Tongue (tissue), 2 donors: ENCODE results near the gene MESD. TPM values are rescaled to one million over a fixed set of nuclear protein-coding genes. Genes with fewer than 3 reads are reported as not detected.

Experiments
- DNase-seq: peaks from one replicate; pipeline ENCODE4 v3.0.0-alpha.2; 2015
- total RNA-seq: library from RNA; depleted of rRNA; stranded (reverse); fragments of >200 nt; gene quantifications from one replicate; pipeline ENCODE4 v1.2.3, GENCODE V29; 2014

MESD gene
- total RNA-seq, 1 donor from 2014 or later: 16.9 TPM

GRCh38 chr15:80936288-80937078 lies 53.1 kb downstream of the MESD start:
- DNase-seq: peak; percentile 57

- DNase-seq: no peak
Measured at GRCh38 chr15:80934761-80935221, 54.8 kb downstream of the MESD start.

- peak; percentile 79 for DNase-seq
Measured at GRCh38 chr15:80932989-80933388, 56.6 kb downstream of the MESD start.

- peak; percentile 32 for DNase-seq
Measured at GRCh38 chr15:80932513-80932815, 57.2 kb downstream of the MESD start.

- DNase-seq: no peak
Measured at GRCh38 chr15:80931721-80932512, 57.7 kb downstream of the MESD start.

- no peak for DNase-seq
Measured at GRCh38 chr15:80931191-80931590, 58.4 kb downstream of the MESD start.

- DNase-seq: no peak
Measured at GRCh38 chr15:80929689-80930088, 59.9 kb downstream of the MESD start.

- DNase-seq: no peak
Measured at GRCh38 chr15:80929225-80929624, 60.4 kb downstream of the MESD start.

GRCh38 chr15:80926126-80926525 lies 63.5 kb downstream of the MESD start:
- no peak for DNase-seq

- no peak for DNase-seq
Measured at GRCh38 chr15:80925597-80926059, 64.0 kb downstream of the MESD start.

GRCh38 chr15:80924278-80924677 lies 65.3 kb downstream of the MESD start:
- DNase-seq: no peak

- no peak for DNase-seq
Measured at GRCh38 chr15:80923668-80924067, 66.0 kb downstream of the MESD start.

- DNase-seq: peak; percentile 54
Measured at GRCh38 chr15:80921736-80922410, 67.7 kb downstream of the MESD start.

- no peak for DNase-seq
Measured at GRCh38 chr15:80920271-80920699, 69.3 kb downstream of the MESD start.

GRCh38 chr15:80918196-80918783 lies 71.3 kb downstream of the MESD start:
- DNase-seq: no peak

GRCh38 chr15:80916056-80916455 lies 73.6 kb downstream of the MESD start:
- no peak for DNase-seq

GRCh38 chr15:80915472-80915871 lies 74.1 kb downstream of the MESD start:
- no peak for DNase-seq

- DNase-seq: no peak
Measured at GRCh38 chr15:80913541-80913940, 76.1 kb downstream of the MESD start.

- DNase-seq: no peak
Measured at GRCh38 chr15:80912673-80913072, 76.9 kb downstream of the MESD start.

GRCh38 chr15:80911821-80912220 lies 77.8 kb downstream of the MESD start:
- no peak for DNase-seq

- DNase-seq: no peak
Measured at GRCh38 chr15:80906159-80906766, 83.4 kb downstream of the MESD start.

- DNase-seq: peak; percentile 42
Measured at GRCh38 chr15:80904998-80905397, 84.6 kb downstream of the MESD start.
